ENCODE results near the gene TGFBR3. TPM values are rescaled to one million over a fixed set of nuclear protein-coding genes. Genes with fewer than 3 reads are reported as not detected.
A peak's percentile ranks its signal among the peaks of the same experiment; 100 is the strongest.

The TGFBR3 gene
- total RNA-seq, 4 donors from 2014 or later = 37.3 to 61.7 (median 48.4) TPM

DNA sequence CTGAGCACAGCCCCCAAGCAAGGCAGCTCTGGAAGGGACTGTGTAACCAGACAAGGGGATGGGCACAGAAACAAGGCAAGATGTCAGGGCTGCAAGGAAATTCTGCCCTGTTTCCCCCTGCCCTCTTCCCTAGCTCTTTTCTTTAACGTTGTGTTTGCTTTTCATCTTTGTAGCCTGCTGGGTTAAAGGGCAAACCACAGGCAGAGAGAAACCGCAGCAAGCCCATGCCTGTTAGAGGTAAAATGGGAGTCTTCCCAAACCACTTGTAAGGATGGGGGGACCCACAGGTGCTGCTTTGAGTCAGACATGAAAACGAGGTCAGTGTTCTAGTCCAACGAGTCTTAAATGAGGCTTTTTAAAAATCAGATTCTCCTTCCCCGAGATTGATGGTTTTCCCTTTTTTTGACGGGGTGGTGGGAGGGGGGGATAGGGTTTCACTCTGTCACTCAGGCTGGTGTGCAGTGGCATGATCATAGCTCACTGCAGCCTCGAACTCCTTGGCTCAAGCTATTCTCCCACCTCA, 13.3 kb downstream of the TGFBR3 start:
- intact Hi-C loops (cut with DNase I; ENCODE audit: low total_unique reads) (no loop called here), in situ Hi-C loops (cut with MboI; ENCODE audit: low sequenced_read_pairs in 4 of 4) (no loop called here)
- Histone ChIP-seq H3K4me1 (peaks cover 4 to 17% of the 10 kb centered on the region in 2 donors), H3K27ac (peak overlapping the region in 1 of 4 donors; percentile 18), H3K36me3 (no peaks in the 10 kb centered on the region), H3K4me3 (no peak overlapping the region), H3K9me3 (no peaks in the 10 kb centered on the region), H3K27me3 (no peaks in the 10 kb centered on the region)
- TF ChIP-seq, protein P1, sequence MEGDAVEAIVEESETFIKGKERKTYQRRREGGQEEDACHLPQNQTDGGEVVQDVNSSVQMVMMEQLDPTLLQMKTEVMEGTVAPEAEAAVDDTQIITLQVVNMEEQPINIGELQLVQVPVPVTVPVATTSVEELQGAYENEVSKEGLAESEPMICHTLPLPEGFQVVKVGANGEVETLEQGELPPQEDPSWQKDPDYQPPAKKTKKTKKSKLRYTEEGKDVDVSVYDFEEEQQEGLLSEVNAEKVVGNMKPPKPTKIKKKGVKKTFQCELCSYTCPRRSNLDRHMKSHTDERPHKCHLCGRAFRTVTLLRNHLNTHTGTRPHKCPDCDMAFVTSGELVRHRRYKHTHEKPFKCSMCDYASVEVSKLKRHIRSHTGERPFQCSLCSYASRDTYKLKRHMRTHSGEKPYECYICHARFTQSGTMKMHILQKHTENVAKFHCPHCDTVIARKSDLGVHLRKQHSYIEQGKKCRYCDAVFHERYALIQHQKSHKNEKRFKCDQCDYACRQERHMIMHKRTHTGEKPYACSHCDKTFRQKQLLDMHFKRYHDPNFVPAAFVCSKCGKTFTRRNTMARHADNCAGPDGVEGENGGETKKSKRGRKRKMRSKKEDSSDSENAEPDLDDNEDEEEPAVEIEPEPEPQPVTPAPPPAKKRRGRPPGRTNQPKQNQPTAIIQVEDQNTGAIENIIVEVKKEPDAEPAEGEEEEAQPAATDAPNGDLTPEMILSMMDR (IDR thresholded peaks at IDR 0.05 in 4 of 5, conservative IDR thresholded peaks at IDR 0.05 in 1 of 5) = no peak
- TF ChIP-seq POLR2A (IDR thresholded peaks at IDR 0.05) = no peak
- ATAC-seq (no peak), DNase-seq (no peak)

GRCh38 chr1:91872000-91872399, 14.0 kb downstream of the TGFBR3 start:
- in situ Hi-C loops (cut with MboI; ENCODE audit: low sequenced_read_pairs in 4 of 4) = no loop called here
- no peaks in the 10 kb centered on the region for H3K9me3 ChIP-seq
- TF ChIP-seq, protein P1 (IDR thresholded peaks at IDR 0.05 in 4 of 5, conservative IDR thresholded peaks at IDR 0.05 in 1 of 5) = no peak
- no peak for TF ChIP-seq POLR2A (IDR thresholded peaks at IDR 0.05)
- H3K27ac ChIP-seq = no peak overlapping the region
- intact Hi-C loops (cut with DNase I; ENCODE audit: low total_unique reads) = no loop called here
- H3K36me3 ChIP-seq = no peaks in the 10 kb centered on the region
- ATAC-seq = no peak
- peaks cover 6 to 17% of the 10 kb centered on the region in 2 donors for H3K4me1 ChIP-seq
- DNase-seq = no peak
- H3K27me3 ChIP-seq = no peaks in the 10 kb centered on the region
- H3K4me3 ChIP-seq = no peak overlapping the region

- H3K9me3 ChIP-seq = no peaks in the 10 kb centered on the region
- H3K36me3 ChIP-seq = no peaks in the 10 kb centered on the region
- H3K27me3 ChIP-seq = no peaks in the 10 kb centered on the region
- H3K4me1 ChIP-seq = peaks cover 7 to 21% of the 10 kb centered on the region in 2 donors
- intact Hi-C loops (cut with DNase I; ENCODE audit: low total_unique reads) (no loop called here), in situ Hi-C loops (cut with MboI; ENCODE audit: low sequenced_read_pairs in 4 of 4) (no loop called here)
- ATAC-seq = no peak
- TF ChIP-seq POLR2A (IDR thresholded peaks at IDR 0.05) = no peak
- TF ChIP-seq, protein P1 (IDR thresholded peaks at IDR 0.05 in 4 of 5, conservative IDR thresholded peaks at IDR 0.05 in 1 of 5) = no peak
- DNase-seq = no peak
- no peak overlapping the region for H3K27ac ChIP-seq
- no peak overlapping the region for H3K4me3 ChIP-seq
These were observed 15.6 kb downstream of the TGFBR3 start for GRCh38 chr1:91870322-91870721.

- Histone ChIP-seq H3K9me3 (no peaks in the 10 kb centered on the region), H3K36me3 (no peaks in the 10 kb centered on the region), H3K4me1 (peaks cover 8 to 22% of the 10 kb centered on the region in 2 donors), H3K4me3 (no peak overlapping the region), H3K27me3 (no peaks in the 10 kb centered on the region), H3K27ac (no peak overlapping the region)
- intact Hi-C loops (cut with DNase I; ENCODE audit: low total_unique reads) = no loop called here
- in situ Hi-C loops (cut with MboI; ENCODE audit: low sequenced_read_pairs in 4 of 4) = no loop called here
- ATAC-seq (no peak), DNase-seq (no peak)
- no peak for TF ChIP-seq POLR2A (IDR thresholded peaks at IDR 0.05)
- TF ChIP-seq, protein P1 (IDR thresholded peaks at IDR 0.05 in 4 of 5, conservative IDR thresholded peaks at IDR 0.05 in 1 of 5) = no peak
These were observed 19.5 kb downstream of the TGFBR3 start for GRCh38 chr1:91866425-91866824.

Data from gastrocnemius medialis (tissue), 4 donors.